Aorta (tissue), 5 donors: ENCODE measurements around the gene MACROD2. TPM values are rescaled to one million over a fixed set of nuclear protein-coding genes. Genes with fewer than 3 reads are reported as not detected.

Source experiments
- ATAC-seq: fragments of 200-7000 bp; cut with Tn5 transposase; one replicate; pipeline ENCODE4 v1.9.1; 2022; ENCODE audit warnings: moderate library complexity; ENCODE audit not compliant: low FRiP score
- DNase-seq, 2 donors: peaks; one replicate each; pipeline ENCODE4 v3.0.0-alpha.2; 2020
- H3K27ac ChIP-seq, 2 donors: one replicate each; pipeline ENCODE4 v1.5.1; 2013; ENCODE audit warnings: low read length in 2 of 2, mild to moderate bottlenecking in 2 of 2, moderate library complexity in 2 of 2, control low read depth in 1 of 2, inconsistent platforms in 1 of 2, low read depth in 1 of 2
- H3K27me3 ChIP-seq, 2 donors: one replicate each; pipeline ENCODE4 v1.6.1; 2013; ENCODE audit warnings: control low read depth in 1 of 2, low read length in 1 of 2, mild to moderate bottlenecking in 1 of 2, moderate library complexity in 1 of 2; ENCODE audit not compliant: insufficient read depth in 2 of 2, control insufficient read depth in 1 of 2
- H3K36me3 ChIP-seq, 2 donors: one replicate each; pipeline ENCODE4 v1.6.1; 2013; ENCODE audit warnings: control low read depth in 1 of 2, low read length in 1 of 2, mild to moderate bottlenecking in 1 of 2; ENCODE audit not compliant: insufficient read depth in 2 of 2, control insufficient read depth in 1 of 2
- H3K4me1 ChIP-seq, 2 donors: one replicate each; pipeline ENCODE4 v1.6.1; 2013; ENCODE audit warnings: low read length in 2 of 2, control low read depth in 1 of 2, mild to moderate bottlenecking in 1 of 2, moderate library complexity in 1 of 2; ENCODE audit not compliant: insufficient read depth in 2 of 2, control insufficient read depth in 1 of 2
- H3K4me3 ChIP-seq, 2 donors: one replicate each; pipeline ENCODE4 v1.5.1; 2013; ENCODE audit warnings: low read length in 2 of 2, control low read depth in 1 of 2, mild to moderate bottlenecking in 1 of 2
- H3K9me3 ChIP-seq: one replicate; pipeline ENCODE4 v1.6.1; 2013; ENCODE audit warnings: mild to moderate bottlenecking, low read length; ENCODE audit not compliant: control insufficient read depth
- WGBS, 2 donors: extraction: QIAGEN DNeasy Blood & Tissue Kit; methylation state at CpG; one replicate each; pipeline ENCODE4 v1.1.7; 2013; 5-methylcytosine and 5-hydroxymethylcytosine counted together
- intact Hi-C, 2 donors: fragments of 100-400 bp; cut with DNase I; formaldehyde crosslinking; loops; one replicate each; pipeline versions ENCODE4 v1.14.2 to v1.15.0; 2022
- polyA plus RNA-seq, 2 donors: library from polyadenylated mRNA; stranded (reverse); fragments of 200-250 nt; gene quantifications; one replicate each; pipeline ENCODE4 v1.2.3, GENCODE V29; 2013
- total RNA-seq, 2 donors: library from RNA; stranded (reverse); fragmentation: NEBNext Ultra II Directional; extraction: Animal tissue kit (Norgen Biotek cat#: 25700); gene quantifications; one replicate each; pipeline ENCODE4 v1.2.1, GENCODE V29; 2021
- donor health status: healthy with polysubstance abuse.
- donor health status: Bipolar disorder and iron deficiency.
- donor health status: DM: no; HTN: no; CAD: no.
- donor health status: DM: no; HTN: no; CAD: no.
- donor health status: DM: yes; HTN: yes; CAD: no.

The MACROD2 gene
- total and polyA plus RNA-seq, 4 donors, result 0.90 to 11.2 (median 4.8) TPM

DNA sequence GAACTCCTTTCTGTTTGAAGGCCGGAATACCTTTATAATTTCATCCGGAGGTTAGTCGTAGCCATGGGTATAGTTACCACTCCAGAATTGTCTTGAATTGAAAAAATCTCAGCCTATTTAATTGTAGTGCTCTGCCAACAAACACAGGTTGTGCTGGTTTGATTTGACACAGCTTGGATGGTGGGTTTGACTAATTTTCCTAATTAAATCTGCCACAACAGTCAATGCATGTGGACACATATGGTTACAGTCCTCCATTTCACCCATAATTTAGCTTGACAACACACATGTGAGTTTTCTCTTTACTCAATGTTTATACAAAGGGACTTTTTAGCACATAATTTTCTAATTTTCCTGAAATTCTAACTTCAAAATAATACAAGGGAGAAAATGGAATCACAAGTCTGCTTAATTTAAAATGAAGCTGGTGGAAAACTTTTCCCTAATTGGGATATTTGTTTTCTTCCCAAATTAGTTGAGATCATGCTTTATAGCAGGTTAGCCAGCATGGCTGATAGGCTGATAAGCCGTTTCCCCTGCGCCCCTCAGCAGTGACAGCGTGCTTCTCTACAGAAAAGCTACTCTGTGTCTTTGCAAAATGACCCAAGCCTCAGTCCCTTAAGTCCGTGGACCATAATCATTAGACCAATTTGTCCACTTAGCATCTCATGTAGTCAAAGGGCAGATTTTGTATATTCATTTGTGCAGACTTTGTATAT is 805.5 kb downstream of the MACROD2 start:
- H3K27me3 ChIP-seq, result no peaks in the 10 kb centered on the region
- ATAC-seq (no peak), DNase-seq (no peak)
- intact Hi-C loops, result no loop called here
- H3K4me3 ChIP-seq, result no peak overlapping the region
- WGBS, 2 donors, result 72 to 82% methylated on average over 7 of the region's 7 CpGs
- no peaks in the 10 kb centered on the region for H3K4me1 ChIP-seq
- no peaks in the 10 kb centered on the region for H3K9me3 ChIP-seq
- H3K27ac ChIP-seq, result no peak overlapping the region
- H3K36me3 ChIP-seq, result no peaks in the 10 kb centered on the region

DNA sequence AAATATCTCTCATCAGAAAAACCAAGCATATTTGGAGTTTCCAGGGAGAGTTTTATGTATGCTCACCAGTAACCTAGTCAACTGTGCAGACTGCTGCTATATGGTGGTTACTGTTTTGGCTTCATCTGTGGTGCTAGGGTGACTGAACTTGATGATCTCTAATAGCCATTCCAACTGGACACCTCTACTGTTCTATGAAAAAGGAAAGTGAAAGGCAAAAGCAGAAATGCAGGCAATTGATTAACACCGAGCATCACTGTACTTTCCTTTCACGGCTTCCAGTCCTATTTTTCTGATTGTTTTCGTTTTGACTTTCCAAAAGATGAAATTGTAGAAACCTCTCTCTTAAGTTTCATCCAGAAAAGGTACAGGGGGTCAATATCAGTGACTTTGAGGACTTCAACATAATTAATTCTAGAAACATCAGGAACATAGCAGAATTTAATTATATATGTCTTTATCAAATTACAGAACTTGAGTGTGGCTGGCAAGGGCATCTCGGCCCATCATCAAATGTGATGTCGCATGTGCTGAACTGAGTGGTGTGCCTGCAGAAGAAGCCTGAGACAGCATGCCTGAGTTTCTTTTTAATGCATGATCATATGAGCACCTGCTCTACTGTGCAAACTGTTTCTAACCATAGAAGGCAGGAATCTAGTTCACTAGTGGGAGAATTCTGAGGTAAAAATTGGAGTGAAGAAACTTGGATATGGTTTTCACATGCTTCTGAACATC is 806.4 kb downstream of the MACROD2 start:
- WGBS, 2 donors, result 85 to 91% methylated on average over 5 of the region's 5 CpGs
- DNase-seq (no peak), ATAC-seq (no peak)
- Histone ChIP-seq H3K36me3 (no peaks in the 10 kb centered on the region), H3K4me1 (no peaks in the 10 kb centered on the region), H3K4me3 (no peak overlapping the region), H3K27ac (no peak overlapping the region), H3K27me3 (no peaks in the 10 kb centered on the region), H3K9me3 (no peaks in the 10 kb centered on the region)
- intact Hi-C loops, result no loop called here

DNA sequence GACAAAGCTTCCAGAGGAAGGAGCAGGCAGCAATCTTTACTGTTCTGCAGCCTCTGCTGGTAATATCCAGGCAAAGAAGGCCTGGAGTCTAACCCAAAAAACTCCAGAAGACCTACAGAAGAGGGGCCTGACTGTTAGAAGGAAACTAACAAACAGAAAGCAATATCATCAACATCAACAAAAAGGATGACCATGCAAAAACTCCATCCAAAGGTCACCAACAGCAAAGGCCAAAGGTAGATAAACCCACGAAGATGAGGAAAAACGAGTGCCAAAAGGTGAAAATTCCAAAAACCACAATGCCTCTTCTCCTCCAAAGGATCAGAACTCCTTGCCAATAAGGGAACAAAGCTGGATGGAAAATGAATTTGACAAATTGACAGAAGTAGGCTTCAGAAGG is 811.9 kb downstream of the MACROD2 start:
- Histone ChIP-seq H3K4me3 (no peak overlapping the region), H3K36me3 (no peaks in the 10 kb centered on the region), H3K27me3 (no peaks in the 10 kb centered on the region), H3K27ac (no peak overlapping the region), H3K4me1 (no peaks in the 10 kb centered on the region), H3K9me3 (no peaks in the 10 kb centered on the region)
- whole genome bisulfite sequencing, 2 donors, result 78 to 82% methylated on average over 2 of the region's 2 CpGs
- intact Hi-C loops, result no loop called here
- no peak for ATAC-seq
- no peak for DNase-seq

DNA sequence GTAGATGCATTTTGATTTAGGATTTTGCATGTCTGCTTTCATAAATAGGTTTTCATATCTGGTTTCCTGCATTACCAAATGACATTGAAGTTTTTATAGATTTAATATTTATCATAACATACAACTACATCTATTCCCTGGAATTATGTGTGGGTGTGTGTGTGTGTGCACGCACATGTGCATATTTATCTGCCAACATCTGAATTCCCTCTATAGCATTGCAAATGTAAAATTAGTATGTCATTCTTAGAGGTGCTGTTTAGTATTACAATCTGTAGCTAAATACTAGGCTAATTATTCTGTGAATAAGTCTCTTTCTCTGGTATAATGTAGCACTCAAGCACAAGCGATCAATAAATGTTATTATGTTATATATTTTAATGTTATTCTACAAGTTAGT is 820.0 kb downstream of the MACROD2 start:
- 77 to 88% methylated on average over 2 of the region's 2 CpGs for WGBS, 2 donors
- intact Hi-C loops, result no loop called here

DNA sequence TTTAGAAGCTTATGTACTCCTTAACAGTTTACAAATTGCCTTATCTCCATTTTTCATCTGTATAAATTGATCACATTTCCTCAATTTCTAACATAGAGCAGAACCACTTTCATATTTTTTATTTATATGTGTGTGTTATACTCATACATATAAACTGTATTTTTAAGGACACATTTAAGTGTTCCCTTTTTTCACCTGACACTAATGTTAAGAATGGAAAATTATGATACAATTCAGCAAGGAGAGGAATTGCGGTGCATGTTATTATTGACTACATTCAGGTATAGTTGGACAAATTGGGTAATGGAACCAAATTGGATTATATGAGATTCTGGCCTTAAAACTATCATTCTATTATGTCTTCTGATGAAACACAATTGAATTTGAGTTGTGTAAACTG is 821.2 kb downstream of the MACROD2 start:
- DNase-seq (no peak), ATAC-seq (no peak)
- intact Hi-C loops, result no loop called here
- Histone ChIP-seq H3K27me3 (no peaks in the 10 kb centered on the region), H3K9me3 (peaks cover 2% of the 10 kb centered on the region), H3K36me3 (no peaks in the 10 kb centered on the region), H3K27ac (no peak overlapping the region), H3K4me1 (no peaks in the 10 kb centered on the region), H3K4me3 (no peak overlapping the region)
- WGBS, 2 donors, result 97% methylated on average over 1 of the region's 1 CpG

More for the DNA sequence above, 820.0 kb downstream of the MACROD2 start:
- ATAC-seq, result no peak
- Histone ChIP-seq H3K27ac (no peak overlapping the region), H3K4me3 (no peak overlapping the region), H3K4me1 (no peaks in the 10 kb centered on the region), H3K27me3 (no peaks in the 10 kb centered on the region), H3K36me3 (no peaks in the 10 kb centered on the region), H3K9me3 (peaks cover 2% of the 10 kb centered on the region)
- DNase-seq, result no peak

DNA sequence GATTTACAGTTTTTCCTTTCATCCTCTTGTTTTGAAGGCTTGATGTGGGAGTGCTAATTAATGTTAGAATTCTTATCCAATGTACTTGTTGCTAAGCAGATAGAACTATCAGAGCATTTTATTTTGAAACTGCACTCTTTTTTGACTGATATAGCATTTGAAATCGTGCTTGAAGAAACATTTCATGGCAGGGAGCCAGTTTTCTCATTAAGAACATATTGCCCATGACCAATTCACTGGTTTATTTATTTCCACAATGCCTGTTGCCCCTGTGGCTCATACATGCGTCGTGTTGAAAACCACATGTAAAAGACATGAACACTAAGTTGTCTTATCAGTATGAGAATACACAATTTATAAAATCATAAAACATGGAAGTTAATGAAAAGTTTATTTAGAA is 821.8 kb downstream of the MACROD2 start:
- 41 to 42% methylated on average over 3 of the region's 3 CpGs for WGBS, 2 donors
- H3K27me3 ChIP-seq, result no peaks in the 10 kb centered on the region
- intact Hi-C loops, result no loop called here
- H3K4me3 ChIP-seq, result no peak overlapping the region
- no peak overlapping the region for H3K27ac ChIP-seq
- ATAC-seq (no peak), DNase-seq (no peak)
- peaks cover 2% of the 10 kb centered on the region for H3K9me3 ChIP-seq
- no peaks in the 10 kb centered on the region for H3K4me1 ChIP-seq
- no peaks in the 10 kb centered on the region for H3K36me3 ChIP-seq

DNA sequence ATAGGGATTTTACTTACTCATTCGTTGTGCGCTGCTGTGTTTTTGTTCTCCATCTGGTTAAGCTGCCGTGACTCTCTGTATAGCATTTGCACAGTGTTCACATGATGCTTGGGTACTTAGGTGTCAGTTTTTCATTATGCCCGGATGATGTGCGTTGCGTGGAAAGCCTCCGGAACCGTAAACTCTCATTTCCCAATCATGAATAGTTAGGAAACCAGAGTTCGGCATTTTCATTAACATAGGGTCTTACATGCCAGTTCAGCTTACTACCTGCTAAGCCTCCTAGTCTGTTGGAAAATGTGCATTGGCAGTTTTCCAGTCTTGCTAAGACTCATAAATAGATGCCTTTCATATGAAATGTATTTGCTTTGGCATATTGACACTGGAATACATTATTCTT is 825.5 kb downstream of the MACROD2 start:
- H3K27ac ChIP-seq, result no peak overlapping the region
- no peaks in the 10 kb centered on the region for H3K4me1 ChIP-seq
- ATAC-seq, result no peak
- H3K9me3 ChIP-seq, result peaks cover 2% of the 10 kb centered on the region
- intact Hi-C loops, result no loop called here
- DNase-seq, result no peak
- no peak overlapping the region for H3K4me3 ChIP-seq
- H3K36me3 ChIP-seq, result no peaks in the 10 kb centered on the region
- 54 to 71% methylated on average over 9 of the region's 9 CpGs for WGBS, 2 donors
- no peaks in the 10 kb centered on the region for H3K27me3 ChIP-seq

DNA sequence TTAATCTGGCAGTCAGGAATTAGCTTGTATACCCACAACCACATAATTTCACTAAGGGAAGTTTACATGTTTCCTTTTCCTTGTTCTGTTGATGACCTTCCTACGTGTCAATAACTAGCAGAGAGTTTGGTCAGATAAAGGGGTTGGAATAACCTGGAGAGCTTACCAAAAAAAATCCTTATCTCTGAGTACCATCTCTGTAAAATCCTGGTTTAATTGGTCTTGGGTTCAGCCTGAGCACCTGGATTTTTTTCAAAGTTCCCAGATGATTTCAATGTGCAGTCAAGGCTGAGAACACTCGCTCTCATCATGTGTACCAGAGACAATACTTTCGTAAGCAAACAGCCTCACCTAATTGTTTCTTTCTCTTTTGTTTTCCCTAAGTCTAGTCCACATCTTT is 825.9 kb downstream of the MACROD2 start:
- H3K36me3 ChIP-seq, result no peaks in the 10 kb centered on the region
- no peak overlapping the region for H3K27ac ChIP-seq
- H3K9me3 ChIP-seq, result peaks cover 2% of the 10 kb centered on the region
- 84% methylated on average over 3 of the region's 3 CpGs for WGBS, 2 donors
- no peak overlapping the region for H3K4me3 ChIP-seq
- intact Hi-C loops, result no loop called here
- H3K4me1 ChIP-seq, result no peaks in the 10 kb centered on the region
- DNase-seq (no peak), ATAC-seq (no peak)
- no peaks in the 10 kb centered on the region for H3K27me3 ChIP-seq

DNA sequence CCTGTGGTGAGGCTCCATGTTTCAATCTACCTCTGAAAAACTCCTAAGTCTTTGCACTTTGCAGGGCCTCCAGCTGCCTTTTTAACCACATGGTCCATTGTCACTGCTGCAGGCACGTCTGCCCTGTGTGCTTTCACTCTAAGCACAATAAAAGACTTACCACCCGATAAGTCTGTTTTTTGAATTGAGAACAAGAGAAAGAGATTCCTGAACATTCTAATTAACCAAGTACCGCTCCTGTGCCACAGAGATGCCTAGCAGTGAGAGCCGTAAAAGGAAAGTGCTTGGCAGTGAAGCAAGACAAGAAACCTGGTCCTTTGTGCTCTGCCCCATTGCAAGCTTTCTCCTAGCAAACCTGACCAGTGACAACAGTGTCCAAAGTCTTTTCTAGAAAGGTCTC is 829.7 kb downstream of the MACROD2 start:
- ATAC-seq (no peak), DNase-seq (no peak)
- Histone ChIP-seq H3K36me3 (no peaks in the 10 kb centered on the region), H3K9me3 (no peaks in the 10 kb centered on the region), H3K27me3 (no peaks in the 10 kb centered on the region), H3K27ac (no peak overlapping the region), H3K4me1 (no peaks in the 10 kb centered on the region), H3K4me3 (no peak overlapping the region)
- 71 to 84% methylated on average over 4 of the region's 4 CpGs for WGBS, 2 donors
- intact Hi-C loops, result no loop called here
